Peyer's patch (tissue), 4 donors: ENCODE measurements around the gene FBRSL1.

Experiments
- CTCF ChIP-seq, 6 experiments: fragments of 450-650 bp in 4 of 6; fragments of 200-600 bp in 2 of 6; sonication (generic) in 1 of 6; IDR thresholded peaks; one replicate each; pipeline ENCODE4 v1.5.1; 2017 to 2019; ENCODE audit warnings: antibody characterized with exemption in 6 of 6, mild to moderate bottlenecking in 3 of 6, moderate library complexity in 1 of 6
- POLR2A ChIP-seq, 2 donors: fragments of 450-650 bp; IDR thresholded peaks; one replicate each; pipeline ENCODE4 v1.5.1; 2017; ENCODE audit warnings: antibody characterized with exemption in 2 of 2, mild to moderate bottlenecking in 2 of 2, moderate library complexity in 2 of 2

GRCh38 chr12:132537049-132537448 lies 47.1 kb downstream of the FBRSL1 start:
- TF ChIP-seq POLR2A (IDR thresholded peaks at IDR 0.05) = no peak
- TF ChIP-seq CTCF (IDR thresholded peaks at IDR 0.05) = no peak
